ENCODE data around the gene SH3PXD2B.

The SH3PXD2B gene

DNA sequence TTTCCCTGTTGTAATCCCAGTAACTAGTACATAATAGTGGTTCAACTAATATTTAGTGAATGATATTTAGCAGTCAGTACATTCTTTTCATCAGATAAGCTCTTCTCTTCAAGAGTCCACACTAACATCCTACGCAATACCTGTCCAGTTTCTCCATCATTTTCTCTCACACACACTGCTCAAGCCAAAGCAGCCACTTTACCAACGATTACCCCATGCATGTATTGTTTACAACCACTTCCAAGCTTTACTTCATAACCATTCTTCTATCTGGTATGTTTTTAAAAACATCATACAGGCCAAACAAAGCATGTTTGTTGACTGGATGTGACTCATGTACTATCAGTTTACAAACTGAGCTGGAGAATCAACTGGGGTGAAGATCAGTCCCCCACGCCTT lies 178.1 kb downstream of the SH3PXD2B start:
- no peaks in the 10 kb centered on the region for H3K9me3 ChIP-seq (ENCODE audit: low read length)
- H3F3A ChIP-seq (ENCODE audit: insufficient read depth, low read length) = no peaks in the 10 kb centered on the region
- no peaks in the 10 kb centered on the region for H4K20me1 ChIP-seq (ENCODE audit: insufficient read depth, low read length)
- H3K79me2 ChIP-seq (ENCODE audit: insufficient read depth, low read length) = peaks cover 68% of the 10 kb centered on the region
- no peak overlapping the region for H2AFZ ChIP-seq (ENCODE audit: low read length)
- no peaks in the 10 kb centered on the region for H3K27me3 ChIP-seq (ENCODE audit: insufficient read depth, low read length)
- no peak overlapping the region for H3K4me2 ChIP-seq (ENCODE audit: low read length)
- H3K4me3 ChIP-seq (ENCODE audit: low read depth, low read length, poor library complexity, severe bottlenecking) = no peak overlapping the region
- no peak for TF ChIP-seq EZH2 (IDR thresholded peaks at IDR 0.05; ENCODE audit: borderline replicate concordance, low read length)
- TF ChIP-seq, protein P1, sequence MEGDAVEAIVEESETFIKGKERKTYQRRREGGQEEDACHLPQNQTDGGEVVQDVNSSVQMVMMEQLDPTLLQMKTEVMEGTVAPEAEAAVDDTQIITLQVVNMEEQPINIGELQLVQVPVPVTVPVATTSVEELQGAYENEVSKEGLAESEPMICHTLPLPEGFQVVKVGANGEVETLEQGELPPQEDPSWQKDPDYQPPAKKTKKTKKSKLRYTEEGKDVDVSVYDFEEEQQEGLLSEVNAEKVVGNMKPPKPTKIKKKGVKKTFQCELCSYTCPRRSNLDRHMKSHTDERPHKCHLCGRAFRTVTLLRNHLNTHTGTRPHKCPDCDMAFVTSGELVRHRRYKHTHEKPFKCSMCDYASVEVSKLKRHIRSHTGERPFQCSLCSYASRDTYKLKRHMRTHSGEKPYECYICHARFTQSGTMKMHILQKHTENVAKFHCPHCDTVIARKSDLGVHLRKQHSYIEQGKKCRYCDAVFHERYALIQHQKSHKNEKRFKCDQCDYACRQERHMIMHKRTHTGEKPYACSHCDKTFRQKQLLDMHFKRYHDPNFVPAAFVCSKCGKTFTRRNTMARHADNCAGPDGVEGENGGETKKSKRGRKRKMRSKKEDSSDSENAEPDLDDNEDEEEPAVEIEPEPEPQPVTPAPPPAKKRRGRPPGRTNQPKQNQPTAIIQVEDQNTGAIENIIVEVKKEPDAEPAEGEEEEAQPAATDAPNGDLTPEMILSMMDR (IDR thresholded peaks at IDR 0.05; ENCODE audit: low read length) = no peak
- H3K4me1 ChIP-seq (ENCODE audit: insufficient read depth, low read length, severe bottlenecking) = peaks cover 42% of the 10 kb centered on the region
- H3K27ac ChIP-seq (ENCODE audit: low read depth, low read length, poor library complexity, severe bottlenecking) = peak overlapping the region; percentile 82
- H3K9me2 ChIP-seq (ENCODE audit: low read depth, low read length) = no peaks in the 10 kb centered on the region
- H3K36me3 ChIP-seq (ENCODE audit: insufficient read depth, low read length) = peaks cover 19% of the 10 kb centered on the region
- H3K9ac ChIP-seq (ENCODE audit: low read length) = no peak overlapping the region

Measured in OCI-LY1 (cell line).